Ovary (tissue), 3 donors: Measurements from ENCODE around the gene APOA4.

Experiments
- CTCF ChIP-seq, 3 donors: fragments of 450-650 bp in 2 of 3; fragments of 200-600 bp in 1 of 3; IDR thresholded peaks; one replicate each; pipeline versions ENCODE4 v1.5.1 to v1.8.0; 2016 to 2022; ENCODE audit warnings: antibody characterized with exemption in 3 of 3, mild to moderate bottlenecking in 1 of 3
- EP300 ChIP-seq: sonication (generic); formaldehyde crosslinking; IDR thresholded peaks from one replicate; pipeline ENCODE4 v1.6.1; 2017; ENCODE audit warnings: antibody characterized with exemption
- POLR2A ChIP-seq: fragments of 450-650 bp; IDR thresholded peaks from one replicate; pipeline ENCODE4 v1.6.1; 2017; ENCODE audit warnings: antibody characterized with exemption, mild to moderate bottlenecking, moderate library complexity
- donor health status: DM: no; HTN: no; CAD: no.

DNA sequence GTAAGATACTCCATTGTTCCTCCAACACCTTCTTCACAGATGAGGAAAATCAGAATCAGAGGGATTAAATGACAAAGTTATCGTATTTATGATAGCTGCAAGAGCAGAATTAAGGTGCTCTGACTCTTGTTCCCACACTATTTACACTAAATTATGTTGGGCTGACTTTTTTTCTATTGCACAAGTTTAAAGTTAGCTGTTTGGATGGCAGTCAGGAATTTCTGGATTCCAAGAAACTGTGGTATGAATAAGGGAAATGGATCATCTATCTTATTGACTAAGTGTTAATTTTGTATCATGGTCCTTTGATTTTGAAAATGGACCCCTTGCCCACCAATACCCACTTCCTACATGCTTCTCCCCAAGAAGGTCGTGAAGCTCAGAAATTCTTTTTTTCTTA, 34.2 kb upstream of the APOA4 start:
- no peak for TF ChIP-seq CTCF (IDR thresholded peaks at IDR 0.05)
- TF ChIP-seq POLR2A = no peak
- TF ChIP-seq EP300 = no peak
